Middle frontal gyrus (tissue), 1 donor: Measurements from ENCODE around the gene ILK.

Experiments
- DNase-seq: peaks from one replicate; pipeline ENCODE4 v3.0.0-alpha.2; 2015; ENCODE audit warnings: low spot score; ENCODE audit errors: extremely low spot score

ILK gene

GRCh38 chr11:6620636-6621035 lies 17.1 kb downstream of the ILK start:
- DNase-seq: no peak

GRCh38 chr11:6621711-6622211 lies 18.2 kb downstream of the ILK start:
- no peak for DNase-seq

- no peak for DNase-seq
Observed at GRCh38 chr11:6622261-6623171, 18.9 kb downstream of the ILK start.

GRCh38 chr11:6623391-6624363 lies 20.1 kb downstream of the ILK start:
- DNase-seq: no peak

GRCh38 chr11:6625156-6625831 lies 21.7 kb downstream of the ILK start:
- no peak for DNase-seq

- DNase-seq: no peak
Observed at GRCh38 chr11:6625832-6626420, 22.4 kb downstream of the ILK start.

GRCh38 chr11:6626971-6627761 lies 23.6 kb downstream of the ILK start:
- DNase-seq: no peak

- DNase-seq: no peak
Observed at GRCh38 chr11:6627762-6628241, 24.2 kb downstream of the ILK start.

- no peak for DNase-seq
Observed at GRCh38 chr11:6628526-6628925, 25.0 kb downstream of the ILK start.

GRCh38 chr11:6629573-6629891 lies 26.0 kb downstream of the ILK start:
- no peak for DNase-seq

GRCh38 chr11:6629892-6630631 lies 26.5 kb downstream of the ILK start:
- DNase-seq: no peak

GRCh38 chr11:6630632-6631291 lies 27.2 kb downstream of the ILK start:
- no peak for DNase-seq

GRCh38 chr11:6631361-6631890 lies 27.9 kb downstream of the ILK start:
- DNase-seq: no peak

- DNase-seq: no peak
Observed at GRCh38 chr11:6632116-6633073, 28.8 kb downstream of the ILK start.

- DNase-seq: no peak
Observed at GRCh38 chr11:6633422-6634408, 30.1 kb downstream of the ILK start.

GRCh38 chr11:6634534-6634933 lies 31.0 kb downstream of the ILK start:
- no peak for DNase-seq
